ENCODE results near the gene PTPRB. TPM values are rescaled to one million over a fixed set of nuclear protein-coding genes. Genes with fewer than 3 reads are reported as not detected.

The PTPRB gene
- total RNA-seq, 1 experiment from 2014 or later = 0.17 TPM

DNA sequence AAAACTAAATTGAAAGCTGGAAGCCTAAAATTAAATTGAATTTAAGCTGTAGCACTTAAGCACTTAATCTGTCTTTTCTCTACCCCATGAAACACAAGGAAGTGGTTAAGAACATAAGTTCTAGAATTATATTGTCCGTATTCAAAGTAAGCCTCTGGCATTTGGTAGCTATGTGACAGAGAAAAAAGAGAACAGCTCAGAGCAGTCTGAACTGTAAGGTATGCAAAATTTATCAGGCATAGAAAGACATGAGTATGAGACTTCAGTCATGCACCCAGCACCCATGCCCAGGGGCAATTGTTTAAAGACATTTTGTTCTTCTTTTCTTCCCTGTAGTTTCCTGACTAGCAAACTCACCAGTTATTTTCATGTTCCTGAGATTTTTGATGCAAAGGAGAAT, 154.5 kb downstream of the PTPRB start:
- Histone ChIP-seq H3K4me1 (ENCODE audit: control insufficient read depth in 1 of 2, insufficient read depth in 2 of 2, low read length in 2 of 2) (no peaks in the 10 kb centered on the region), H3K27ac (ENCODE audit: low read depth, low read length) (no peak overlapping the region), H3K27me3 (ENCODE audit: insufficient read depth, low read length) (no peaks in the 10 kb centered on the region), H3K4me3 (replicated peaks in 1 of 2; ENCODE audit: low read depth in 1 of 2, low read length in 2 of 2) (no peak overlapping the region), H3K4me2 (ENCODE audit: low read length) (no peak overlapping the region), H4K20me1 (ENCODE audit: insufficient read depth) (no peaks in the 10 kb centered on the region), H3K79me2 (ENCODE audit: insufficient read depth, low read length) (peaks cover 39% of the 10 kb centered on the region), H3K9me3 (ENCODE audit: control insufficient read depth in 1 of 2, insufficient read depth in 1 of 2, low read depth in 1 of 2, low read length in 2 of 2) (no peaks in the 10 kb centered on the region), H3K9me2 (ENCODE audit: insufficient read depth) (no peaks in the 10 kb centered on the region), H2AFZ (ENCODE audit: low read depth, low read length, poor library complexity, severe bottlenecking) (no peak overlapping the region), H3K9ac (ENCODE audit: low read length) (no peak overlapping the region), H3K36me3 (ENCODE audit: control insufficient read depth in 1 of 2, insufficient read depth in 2 of 2, low read length in 2 of 2) (no peaks in the 10 kb centered on the region)
- no peak for TF ChIP-seq EZH2phosphoT487 (IDR thresholded peaks at IDR 0.05; ENCODE audit: borderline replicate concordance)
- TF ChIP-seq TCF7L2 (IDR thresholded peaks at IDR 0.05; ENCODE audit: borderline replicate concordance, extremely low read depth, insufficient read depth, insufficient read length) = no peak
- intact Hi-C loops (cut with micrococcal nuclease) = no loop called here
- ChIA-PET RAD21 (ENCODE audit: low non-redundant PET in 1 of 2, low total read pairs in 2 of 2, uncharacterized antibody in 2 of 2, unreplicated experiment in 2 of 2) (no interaction called here), CTCF (no interaction called here), POLR2A (no interaction called here)
- no peak for ATAC-seq
- BruUV-seq (replicated peaks) = no TSS peak
- DNase-seq (ENCODE audit: low read depth, low spot score) = no peak

DNA sequence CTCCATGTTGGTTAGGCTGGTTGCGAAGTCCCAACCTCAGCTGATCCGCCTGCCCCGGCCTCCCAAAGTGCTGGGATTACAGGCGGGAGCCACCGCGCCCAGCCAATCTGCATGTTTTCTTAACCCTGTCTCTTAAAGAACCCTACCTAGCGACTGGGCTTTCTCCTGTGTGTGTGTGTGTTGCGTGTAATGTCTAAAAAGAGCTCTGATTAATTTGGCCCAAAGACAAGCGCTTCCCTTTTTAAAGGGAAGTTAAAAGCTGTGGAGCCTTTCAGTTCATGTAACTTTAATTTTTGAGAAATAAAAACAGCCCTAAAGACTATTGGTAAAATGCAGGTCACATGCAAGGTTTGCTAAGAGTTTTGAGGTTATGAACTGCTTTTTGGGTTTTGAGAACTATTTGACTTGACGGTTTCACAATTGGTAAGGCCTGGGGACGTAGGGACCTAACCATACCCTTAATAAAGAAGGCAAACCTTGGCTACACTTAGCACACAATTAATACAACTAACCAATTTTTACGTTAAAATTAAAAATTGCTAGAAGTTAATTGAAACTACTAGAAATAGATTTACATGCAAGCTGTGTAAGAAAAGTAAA, 167.9 kb downstream of the PTPRB start:
- CTCF ChIA-PET = no interaction called here

More for the DNA sequence above, 167.9 kb downstream of the PTPRB start:
- Histone ChIP-seq H4K20me1 (ENCODE audit: insufficient read depth) (no peaks in the 10 kb centered on the region), H3K4me2 (ENCODE audit: low read length) (peak overlapping the region; percentile 88), H3K4me3 (replicated peaks in 1 of 2; ENCODE audit: low read depth in 1 of 2, low read length in 2 of 2) (peak overlapping the region; percentile 81 to 95), H3K27ac (ENCODE audit: low read depth, low read length) (no peak overlapping the region), H3K36me3 (ENCODE audit: control insufficient read depth in 1 of 2, insufficient read depth in 2 of 2, low read length in 2 of 2) (no peaks in the 10 kb centered on the region), H2AFZ (ENCODE audit: low read depth, low read length, poor library complexity, severe bottlenecking) (no peak overlapping the region), H3K9ac (ENCODE audit: low read length) (no peak overlapping the region), H3K27me3 (ENCODE audit: insufficient read depth, low read length) (no peaks in the 10 kb centered on the region), H3K9me2 (ENCODE audit: insufficient read depth) (no peaks in the 10 kb centered on the region), H3K9me3 (ENCODE audit: control insufficient read depth in 1 of 2, insufficient read depth in 1 of 2, low read depth in 1 of 2, low read length in 2 of 2) (no peaks in the 10 kb centered on the region), H3K4me1 (ENCODE audit: control insufficient read depth in 1 of 2, insufficient read depth in 2 of 2, low read length in 2 of 2) (peaks cover 0 to 14% of the 10 kb centered on the region in 2 experiments; a peak in 3 of 4 replicates), H3K79me2 (ENCODE audit: insufficient read depth, low read length) (peaks cover 36% of the 10 kb centered on the region)
- no TSS peak for BruUV-seq (replicated peaks)
- no peak for TF ChIP-seq EGR1 (IDR thresholded peaks at IDR 0.05; ENCODE audit: low read depth)
- TF ChIP-seq, protein P1, sequence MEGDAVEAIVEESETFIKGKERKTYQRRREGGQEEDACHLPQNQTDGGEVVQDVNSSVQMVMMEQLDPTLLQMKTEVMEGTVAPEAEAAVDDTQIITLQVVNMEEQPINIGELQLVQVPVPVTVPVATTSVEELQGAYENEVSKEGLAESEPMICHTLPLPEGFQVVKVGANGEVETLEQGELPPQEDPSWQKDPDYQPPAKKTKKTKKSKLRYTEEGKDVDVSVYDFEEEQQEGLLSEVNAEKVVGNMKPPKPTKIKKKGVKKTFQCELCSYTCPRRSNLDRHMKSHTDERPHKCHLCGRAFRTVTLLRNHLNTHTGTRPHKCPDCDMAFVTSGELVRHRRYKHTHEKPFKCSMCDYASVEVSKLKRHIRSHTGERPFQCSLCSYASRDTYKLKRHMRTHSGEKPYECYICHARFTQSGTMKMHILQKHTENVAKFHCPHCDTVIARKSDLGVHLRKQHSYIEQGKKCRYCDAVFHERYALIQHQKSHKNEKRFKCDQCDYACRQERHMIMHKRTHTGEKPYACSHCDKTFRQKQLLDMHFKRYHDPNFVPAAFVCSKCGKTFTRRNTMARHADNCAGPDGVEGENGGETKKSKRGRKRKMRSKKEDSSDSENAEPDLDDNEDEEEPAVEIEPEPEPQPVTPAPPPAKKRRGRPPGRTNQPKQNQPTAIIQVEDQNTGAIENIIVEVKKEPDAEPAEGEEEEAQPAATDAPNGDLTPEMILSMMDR (IDR thresholded peaks at IDR 0.05 in 2 of 3, conservative IDR thresholded peaks at IDR 0.05 in 1 of 3; ENCODE audit: borderline replicate concordance in 1 of 3, insufficient read depth in 1 of 3, low read depth in 2 of 3, low read length in 2 of 3) = no peak
- TF ChIP-seq RAD21 (IDR thresholded peaks at IDR 0.05; ENCODE audit: low read depth) = no peak
- TF ChIP-seq EZH2 (IDR thresholded peaks at IDR 0.05) = no peak
- no peak for TF ChIP-seq CBX3 (IDR thresholded peaks at IDR 0.05; ENCODE audit: low read depth)
- no peak for TF ChIP-seq POLR2AphosphoS5 (IDR thresholded peaks at IDR 0.05; ENCODE audit: low read depth, low read length)
- TF ChIP-seq, protein P2, sequence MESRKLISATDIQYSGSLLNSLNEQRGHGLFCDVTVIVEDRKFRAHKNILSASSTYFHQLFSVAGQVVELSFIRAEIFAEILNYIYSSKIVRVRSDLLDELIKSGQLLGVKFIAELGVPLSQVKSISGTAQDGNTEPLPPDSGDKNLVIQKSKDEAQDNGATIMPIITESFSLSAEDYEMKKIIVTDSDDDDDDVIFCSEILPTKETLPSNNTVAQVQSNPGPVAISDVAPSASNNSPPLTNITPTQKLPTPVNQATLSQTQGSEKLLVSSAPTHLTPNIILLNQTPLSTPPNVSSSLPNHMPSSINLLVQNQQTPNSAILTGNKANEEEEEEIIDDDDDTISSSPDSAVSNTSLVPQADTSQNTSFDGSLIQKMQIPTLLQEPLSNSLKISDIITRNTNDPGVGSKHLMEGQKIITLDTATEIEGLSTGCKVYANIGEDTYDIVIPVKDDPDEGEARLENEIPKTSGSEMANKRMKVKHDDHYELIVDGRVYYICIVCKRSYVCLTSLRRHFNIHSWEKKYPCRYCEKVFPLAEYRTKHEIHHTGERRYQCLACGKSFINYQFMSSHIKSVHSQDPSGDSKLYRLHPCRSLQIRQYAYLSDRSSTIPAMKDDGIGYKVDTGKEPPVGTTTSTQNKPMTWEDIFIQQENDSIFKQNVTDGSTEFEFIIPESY (IDR thresholded peaks at IDR 0.05; ENCODE audit: extremely low read depth, insufficient replicate concordance, low read length) = no peak
- no peak for TF ChIP-seq SRF (IDR thresholded peaks at IDR 0.05; ENCODE audit: low read depth)
- TF ChIP-seq SP1 (IDR thresholded peaks at IDR 0.05; ENCODE audit: low read depth) = no peak
- TF ChIP-seq POLR2A (IDR thresholded peaks at IDR 0.05; ENCODE audit: borderline replicate concordance, extremely low read depth, insufficient read depth, insufficient read length) = no peak
- TF ChIP-seq CEBPB (IDR thresholded peaks at IDR 0.05; ENCODE audit: low read depth) = no peak
- TF ChIP-seq, protein P3, sequence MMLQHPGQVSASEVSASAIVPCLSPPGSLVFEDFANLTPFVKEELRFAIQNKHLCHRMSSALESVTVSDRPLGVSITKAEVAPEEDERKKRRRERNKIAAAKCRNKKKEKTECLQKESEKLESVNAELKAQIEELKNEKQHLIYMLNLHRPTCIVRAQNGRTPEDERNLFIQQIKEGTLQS (IDR thresholded peaks at IDR 0.05) = no peak
- TF ChIP-seq, protein P4, sequence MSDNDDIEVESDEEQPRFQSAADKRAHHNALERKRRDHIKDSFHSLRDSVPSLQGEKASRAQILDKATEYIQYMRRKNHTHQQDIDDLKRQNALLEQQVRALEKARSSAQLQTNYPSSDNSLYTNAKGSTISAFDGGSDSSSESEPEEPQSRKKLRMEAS (IDR thresholded peaks at IDR 0.05) = no peak
- TF ChIP-seq TCF7L2 (IDR thresholded peaks at IDR 0.05; ENCODE audit: borderline replicate concordance, extremely low read depth, insufficient read depth, insufficient read length) = no peak
- TF ChIP-seq ELF1 (IDR thresholded peaks at IDR 0.05; ENCODE audit: borderline replicate concordance, low read depth) = no peak
- no peak for TF ChIP-seq ZFX (IDR thresholded peaks at IDR 0.05)
- TF ChIP-seq YY1 (IDR thresholded peaks at IDR 0.05; ENCODE audit: extremely low read depth, insufficient replicate concordance, low read depth, low read length) = no peak
- no peak for DNase-seq (ENCODE audit: low read depth, low spot score)
- intact Hi-C loops (cut with micrococcal nuclease) = no loop called here
- ChIA-PET RAD21 (ENCODE audit: low non-redundant PET in 1 of 2, low total read pairs in 2 of 2, uncharacterized antibody in 2 of 2, unreplicated experiment in 2 of 2) (no interaction called here), POLR2A (no interaction called here)
- ATAC-seq = no peak
